HG02642 (cell line): ENCODE measurements around the gene COL4A4.
"Not testable (repeated sequence)": the region's sequence is repeated elsewhere in the genome, so short reads cannot be mapped to it uniquely, and the experiment has no call there.

Experiments
- ATAC-seq: cut with Tn5 transposase; IDR thresholded peaks from one replicate; pipeline ENCODE4 v1.9.1; 2021; ENCODE audit warnings: mild to moderate bottlenecking; ENCODE audit not compliant: unreplicated experiment, poor library complexity

COL4A4 gene

DNA sequence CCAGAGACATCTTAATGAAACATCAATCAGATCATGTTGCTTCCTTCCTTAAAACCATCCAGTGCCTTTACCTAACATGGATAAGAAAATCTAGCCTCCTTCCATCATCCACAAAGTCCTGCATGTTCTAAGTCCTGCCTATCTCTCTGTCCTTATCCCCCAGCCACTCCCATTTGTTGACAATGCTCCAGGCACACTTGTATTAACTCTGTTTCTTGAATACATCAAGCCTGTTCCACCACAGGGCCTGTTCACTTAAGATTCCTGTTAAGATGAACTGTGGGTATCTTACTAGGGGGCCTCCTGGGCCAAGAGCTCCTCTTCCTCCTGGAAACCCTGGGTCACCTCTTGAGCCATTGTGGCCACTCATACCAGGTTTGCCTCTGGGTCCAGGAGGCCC is 45.7 kb downstream of the COL4A4 start:
- no peak for ATAC-seq

- ATAC-seq, result no peak
Observed at GRCh38 chr2:227117852-227118251, 46.2 kb downstream of the COL4A4 start.

- ATAC-seq, result peak; percentile 65
Observed at GRCh38 chr2:227117027-227117426, 47.0 kb downstream of the COL4A4 start.

- no peak for ATAC-seq
Observed at GRCh38 chr2:227115761-227116160, 48.2 kb downstream of the COL4A4 start.

GRCh38 chr2:227106845-227107759 is 56.9 kb downstream of the COL4A4 start:
- ATAC-seq, result peak; percentile 85

- no peak for ATAC-seq
Observed at GRCh38 chr2:227103583-227103982, 60.4 kb downstream of the COL4A4 start.

GRCh38 chr2:227099340-227099739 is 64.7 kb downstream of the COL4A4 start:
- no peak for ATAC-seq

DNA sequence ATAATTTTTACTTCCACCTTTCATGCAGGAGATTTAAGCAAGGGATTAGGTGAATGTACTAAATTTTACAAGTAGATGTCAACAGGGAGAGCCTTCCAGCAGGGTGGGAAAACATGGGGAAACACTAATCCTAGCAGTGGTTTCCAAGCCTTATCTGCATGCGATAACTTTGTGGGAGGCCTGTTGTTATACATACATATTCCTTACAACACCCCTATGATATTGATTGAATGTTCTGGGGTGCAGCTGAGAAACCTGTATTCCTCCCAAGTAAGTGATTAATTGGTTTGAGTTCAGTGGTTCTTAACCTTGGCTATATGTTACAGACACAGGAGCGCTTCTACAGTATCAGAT is 65.9 kb downstream of the COL4A4 start:
- ATAC-seq, result no peak

DNA sequence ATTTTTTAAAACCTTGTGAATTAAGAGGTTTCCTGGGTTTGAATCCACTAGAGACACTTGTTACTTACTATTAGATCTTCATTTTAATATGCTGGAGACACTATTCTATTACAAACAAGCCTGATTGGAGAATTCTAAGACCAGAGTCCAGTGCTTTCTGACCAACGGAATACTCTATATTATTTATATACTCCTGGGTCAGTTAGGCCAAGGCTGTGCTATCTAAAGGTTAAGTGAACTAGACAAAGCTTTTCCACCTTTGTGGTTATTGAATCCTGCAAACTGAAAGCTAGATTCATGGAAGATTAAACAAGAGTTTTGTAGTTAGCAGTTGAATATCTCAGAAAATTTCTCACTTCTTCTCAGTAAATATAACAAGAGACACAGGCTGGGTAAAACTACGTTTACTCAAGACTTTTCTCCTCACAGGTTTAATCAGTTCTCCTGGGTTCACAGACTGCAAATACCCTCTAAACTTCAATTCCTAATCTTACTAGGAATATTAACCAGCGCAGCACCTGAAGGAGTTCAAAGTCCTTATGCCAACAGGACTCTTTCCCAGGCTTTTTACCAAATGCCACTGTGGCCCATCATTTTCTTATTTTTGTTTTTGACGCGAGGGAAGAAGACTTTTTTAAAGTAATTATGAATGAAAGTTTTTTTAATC is 66.4 kb downstream of the COL4A4 start:
- no peak for ATAC-seq

GRCh38 chr2:227095346-227095745 is 68.7 kb downstream of the COL4A4 start:
- ATAC-seq, result no peak

DNA sequence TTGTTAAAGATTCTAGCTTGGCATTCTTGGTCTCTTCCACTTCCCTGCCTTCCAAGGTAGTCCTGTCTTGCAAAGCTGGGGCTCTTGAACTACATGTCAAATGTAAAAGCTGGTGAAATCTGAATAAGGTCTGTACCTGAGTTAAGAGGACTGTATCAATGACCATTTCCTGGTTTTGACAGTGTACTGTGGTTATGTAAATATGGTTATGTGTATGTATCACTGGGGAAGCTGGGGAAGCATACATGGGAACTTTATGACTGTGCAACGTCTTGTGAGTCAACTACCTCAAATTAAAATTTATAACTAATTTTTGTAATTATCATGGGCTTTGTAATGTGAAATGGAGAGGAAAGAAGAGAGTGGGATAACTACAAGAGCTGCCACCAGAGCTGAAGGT is 81.7 kb downstream of the COL4A4 start:
- peak; percentile 96 for ATAC-seq

GRCh38 chr2:227079726-227080125 is 84.3 kb downstream of the COL4A4 start:
- no peak for ATAC-seq

- not testable (repeated sequence) for ATAC-seq
Observed at GRCh38 chr2:227065065-227065464, 98.9 kb downstream of the COL4A4 start.

- ATAC-seq, result no peak
Observed at GRCh38 chr2:227058888-227059399, 105.1 kb downstream of the COL4A4 start.

DNA sequence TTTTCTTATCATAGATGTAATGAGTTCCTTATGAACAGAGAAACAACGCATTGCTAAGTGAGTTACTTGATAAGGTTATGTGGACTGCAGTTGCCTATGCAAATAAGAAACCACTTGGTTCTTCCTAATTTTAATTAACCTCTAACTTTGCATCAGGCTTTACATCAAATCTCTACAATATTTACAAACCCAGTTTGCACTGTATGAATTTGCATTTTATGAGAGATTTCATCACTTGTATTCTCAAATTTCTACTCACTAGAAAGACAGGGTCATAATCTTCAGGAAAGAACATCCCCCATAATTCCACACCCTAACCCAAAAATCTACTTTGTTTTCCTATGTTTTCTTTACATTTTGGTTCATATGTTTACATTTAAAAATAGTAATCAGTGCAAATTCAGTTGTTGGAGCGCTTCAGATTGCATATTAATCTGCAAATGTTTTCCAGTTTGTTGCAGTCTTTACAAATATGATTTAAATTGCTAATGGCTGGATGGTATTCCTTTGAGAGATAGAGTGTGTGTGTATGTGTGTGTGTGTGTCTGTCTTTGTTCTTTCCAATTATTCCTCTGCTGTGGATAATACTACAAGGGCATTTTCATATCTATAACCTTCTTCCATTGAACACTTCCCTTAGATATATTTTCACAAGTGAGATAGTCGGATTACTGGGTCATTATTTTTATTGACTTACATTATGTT is 106.1 kb downstream of the COL4A4 start:
- no peak for ATAC-seq

DNA sequence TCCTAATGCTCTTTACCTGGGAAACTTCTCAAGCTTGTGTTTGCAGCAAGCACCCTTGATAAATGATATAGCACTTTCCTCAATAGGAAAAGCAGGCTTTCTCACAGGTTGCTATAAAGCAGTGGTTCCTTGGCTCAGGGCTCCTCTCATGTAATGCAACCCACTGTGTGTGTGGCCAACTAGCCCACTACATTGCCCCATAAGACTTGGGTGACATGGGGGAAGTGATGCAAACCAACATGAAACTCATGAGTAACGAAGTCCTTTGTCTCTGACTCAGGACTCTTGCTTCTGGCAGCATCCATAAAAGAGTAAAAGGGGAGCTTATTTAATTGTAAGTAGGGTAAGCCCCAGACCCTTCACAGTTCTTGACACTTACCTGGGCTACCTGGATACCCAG is 106.9 kb downstream of the COL4A4 start:
- ATAC-seq, result no peak

- ATAC-seq, result no peak
Observed at GRCh38 chr2:227054006-227054405, 110.0 kb downstream of the COL4A4 start.

DNA sequence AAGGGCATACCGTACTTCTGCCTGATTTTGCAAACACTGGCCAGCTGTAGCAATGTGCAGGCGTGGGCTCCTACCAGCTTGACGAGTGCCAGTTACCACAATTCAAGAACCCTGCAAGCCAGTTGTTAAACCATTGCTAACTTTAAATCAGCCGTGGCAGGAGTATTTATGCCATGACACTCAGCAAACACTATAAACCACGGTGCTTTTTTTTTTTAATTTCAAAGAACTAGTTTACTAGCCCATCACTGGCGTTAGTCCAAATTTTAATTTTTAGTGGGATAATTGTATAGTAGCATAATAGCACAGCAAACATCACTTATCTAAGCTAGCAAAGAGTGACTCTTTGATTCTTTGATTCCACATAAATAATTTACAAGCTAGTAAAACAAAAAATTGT is 111.1 kb downstream of the COL4A4 start:
- ATAC-seq, result no peak

DNA sequence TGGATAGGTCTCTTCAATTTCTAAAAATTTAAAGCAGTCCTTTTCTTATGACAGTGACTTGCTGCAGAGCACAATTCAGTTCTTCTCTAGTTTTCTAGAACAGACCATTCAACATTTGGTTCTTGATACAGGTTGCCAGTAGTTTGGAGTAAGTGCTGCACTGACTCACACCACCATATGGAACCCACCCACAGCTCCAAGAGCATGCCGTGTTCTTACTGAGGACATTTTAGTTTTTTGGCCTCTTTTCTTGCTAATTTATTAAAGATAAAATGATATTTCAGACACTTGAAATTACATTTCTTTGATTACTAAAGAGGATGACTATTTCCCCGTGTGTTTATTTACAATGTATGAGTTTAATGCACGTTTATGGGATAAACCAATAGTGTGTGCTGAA is 120.0 kb downstream of the COL4A4 start:
- ATAC-seq, result no peak

- no peak for ATAC-seq
Observed at GRCh38 chr2:227038550-227039189, 125.3 kb downstream of the COL4A4 start.
